HG02678 (cell line): ENCODE results near the gene POU2F2.

Experiments
- ATAC-seq: cut with Tn5 transposase; IDR thresholded peaks from one replicate; pipeline ENCODE4 v1.9.1; 2021; ENCODE audit warnings: mild to moderate bottlenecking, moderate library complexity; ENCODE audit not compliant: unreplicated experiment

POU2F2 gene

GRCh38 chr19:42132030-42132628, at the start of gene POU2F2:
Gene POU2F2 (minus strand): TSS chr19:42132446. CDS start chr19:42132411, 35 bp downstream.
- peak; percentile 37 for ATAC-seq

GRCh38 chr19:42178791-42179674, 46.8 kb upstream of the POU2F2 start:
- ATAC-seq, result no peak

- no peak for ATAC-seq
Measured at GRCh38 chr19:42177686-42178019, 45.4 kb upstream of the POU2F2 start.

DNA sequence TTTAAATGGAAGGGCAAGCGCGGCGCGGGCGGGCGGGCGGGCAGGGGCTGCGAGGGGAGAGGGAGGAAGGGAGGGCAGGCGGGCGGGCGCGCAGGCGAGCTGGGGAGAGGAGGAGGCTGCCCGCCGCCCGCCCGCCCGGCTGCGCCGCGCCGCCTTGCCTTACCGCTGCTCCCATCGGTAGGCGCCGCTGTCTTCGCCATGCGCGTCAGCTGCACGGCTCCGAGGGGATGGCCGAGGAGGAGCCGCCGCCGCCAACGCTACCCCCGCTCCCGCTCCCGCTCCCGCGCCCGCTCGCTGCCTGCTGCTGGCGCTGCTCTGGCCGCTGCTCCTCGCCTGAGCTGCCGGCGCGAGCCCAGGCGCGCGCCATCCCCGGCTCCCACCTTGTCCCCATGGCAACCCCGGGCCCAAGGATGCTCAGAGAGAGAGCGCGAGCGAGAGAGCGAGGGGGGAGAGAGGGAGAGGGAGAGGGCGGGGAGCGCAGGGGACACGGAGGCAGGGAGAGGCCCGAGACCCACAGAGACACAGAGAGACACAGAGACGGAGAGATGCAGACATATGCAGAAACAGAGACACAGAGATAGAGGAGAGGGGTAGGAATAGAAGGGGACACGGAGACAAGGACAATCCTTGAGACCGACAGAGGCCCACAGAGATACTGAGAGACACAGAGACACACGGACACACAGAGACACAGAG, 44.9 kb upstream of the POU2F2 start:
- ATAC-seq, result peak; percentile 72

- ATAC-seq, result no peak
Measured at GRCh38 chr19:42176649-42176989, 44.4 kb upstream of the POU2F2 start.

DNA sequence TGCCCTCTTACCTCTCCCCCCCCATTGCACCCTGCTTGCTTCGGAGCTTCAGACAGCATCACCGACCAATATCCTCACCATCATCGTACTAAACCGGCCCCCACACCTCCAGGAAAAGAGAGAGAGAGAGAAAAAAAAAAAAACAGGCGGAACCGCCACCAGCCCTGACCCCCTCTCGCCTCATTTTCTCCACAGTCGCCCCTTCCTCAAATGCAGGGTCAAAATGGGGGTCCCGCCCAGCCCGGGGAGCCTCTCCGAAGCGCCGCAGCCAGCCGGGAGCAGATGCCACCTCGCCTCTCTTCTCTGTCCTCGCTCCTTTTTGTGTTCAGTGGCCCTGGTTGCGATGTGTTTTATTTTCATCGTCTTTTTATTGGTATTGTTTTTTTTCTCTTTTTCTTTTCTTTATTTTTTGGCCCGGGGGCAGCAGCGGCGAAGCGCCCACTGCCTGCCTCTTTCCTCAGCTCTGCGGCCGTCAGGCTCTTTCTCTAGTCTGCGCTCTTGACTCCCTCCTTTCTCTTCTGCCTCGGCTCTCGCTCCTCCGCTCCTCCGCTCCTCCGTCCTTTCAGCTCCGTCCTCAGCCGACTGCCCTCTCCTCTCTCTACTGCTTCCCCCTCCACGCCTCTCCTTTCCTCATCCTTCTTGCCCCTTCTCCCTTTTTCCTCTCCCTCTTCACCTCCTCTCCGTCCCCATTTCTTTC, 43.9 kb upstream of the POU2F2 start:
- ATAC-seq, result no peak

DNA sequence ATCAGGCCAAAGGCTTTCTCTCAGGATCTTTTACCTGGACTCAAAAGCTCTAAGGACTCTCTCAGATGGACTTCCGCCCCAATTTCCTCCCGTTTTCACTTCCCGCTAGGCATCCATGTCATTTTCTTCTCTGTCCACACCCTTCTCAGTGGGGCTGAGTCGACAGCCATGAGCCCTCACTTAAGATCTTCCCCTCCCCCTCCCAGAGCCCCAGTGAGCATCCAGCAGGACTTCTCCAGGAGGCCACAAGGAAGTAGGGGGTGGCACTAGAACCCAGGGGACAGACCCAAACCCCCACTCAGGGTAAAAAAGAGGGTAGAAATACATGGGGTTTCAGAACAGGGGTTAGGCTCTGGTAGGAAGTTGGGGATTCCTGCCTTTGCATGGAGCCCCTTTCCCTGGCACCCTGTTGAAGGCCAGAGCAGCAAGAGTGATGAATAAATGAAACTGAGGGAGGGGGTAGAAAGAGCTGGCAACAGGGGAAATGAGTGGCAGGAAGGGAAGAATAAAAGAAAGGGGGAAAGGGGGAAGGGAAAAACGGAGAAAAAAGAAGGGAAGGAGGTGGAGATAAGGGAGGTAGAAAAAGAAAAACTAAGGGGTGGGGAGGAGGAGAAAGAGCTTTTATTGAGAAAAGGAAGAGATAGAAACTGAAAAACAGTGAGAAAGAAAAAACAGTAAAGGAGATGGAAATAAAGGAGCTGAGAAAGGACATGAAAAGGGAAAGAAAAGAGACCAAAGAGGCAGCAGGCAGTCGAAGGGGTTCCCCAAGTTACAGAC, 42.9 kb upstream of the POU2F2 start:
- ATAC-seq, result no peak

- no peak for ATAC-seq
Measured at GRCh38 chr19:42174188-42174587, 41.9 kb upstream of the POU2F2 start.

- no peak for ATAC-seq
Measured at GRCh38 chr19:42173695-42174094, 41.4 kb upstream of the POU2F2 start.

GRCh38 chr19:42172261-42172660, 40.0 kb upstream of the POU2F2 start:
- no peak for ATAC-seq

DNA sequence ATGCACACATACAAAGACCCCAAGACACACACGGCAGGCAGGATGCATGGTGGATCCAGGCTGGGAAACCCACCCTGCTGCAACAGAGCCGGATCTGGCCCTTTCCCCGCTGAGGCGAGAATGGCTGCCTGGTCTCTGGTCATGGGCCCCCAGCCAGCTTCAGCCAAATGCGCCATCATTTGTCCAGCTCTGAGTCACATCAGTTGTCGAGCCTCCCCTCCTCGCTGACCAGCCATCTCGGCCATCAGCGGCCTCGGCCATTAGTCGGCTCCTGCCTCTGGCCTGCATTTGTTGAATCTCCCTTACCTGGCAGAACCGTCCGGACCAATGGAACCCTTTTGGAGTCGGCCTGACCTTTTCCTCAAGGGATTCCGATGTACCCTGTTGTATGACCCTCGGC, 38.5 kb upstream of the POU2F2 start:
- no peak for ATAC-seq

- ATAC-seq, result no peak
Measured at GRCh38 chr19:42169486-42170413, 37.5 kb upstream of the POU2F2 start.

DNA sequence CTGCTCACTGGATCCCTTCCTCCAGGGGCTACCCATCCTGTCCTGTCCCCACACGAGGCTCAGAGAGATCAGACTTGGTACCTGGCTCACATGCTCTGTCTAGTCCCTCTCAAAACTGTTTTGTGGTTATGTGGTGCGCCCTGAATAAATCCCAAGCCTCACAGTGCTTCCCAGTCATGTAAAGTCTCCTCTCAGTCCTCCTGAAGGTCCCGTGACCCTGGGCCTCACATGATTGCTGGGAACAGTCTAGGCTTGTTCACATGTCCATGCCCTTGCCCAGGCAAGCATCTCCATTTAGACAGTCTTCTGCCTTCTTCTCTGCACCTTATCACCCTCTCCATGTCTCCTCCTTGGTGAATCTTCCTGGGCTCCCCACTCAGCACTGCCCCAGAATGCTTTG, 36.0 kb upstream of the POU2F2 start:
- ATAC-seq, result no peak

- ATAC-seq, result no peak
Measured at GRCh38 chr19:42166316-42166715, 34.1 kb upstream of the POU2F2 start.

- ATAC-seq, result no peak
Measured at GRCh38 chr19:42165146-42165545, 32.9 kb upstream of the POU2F2 start.

DNA sequence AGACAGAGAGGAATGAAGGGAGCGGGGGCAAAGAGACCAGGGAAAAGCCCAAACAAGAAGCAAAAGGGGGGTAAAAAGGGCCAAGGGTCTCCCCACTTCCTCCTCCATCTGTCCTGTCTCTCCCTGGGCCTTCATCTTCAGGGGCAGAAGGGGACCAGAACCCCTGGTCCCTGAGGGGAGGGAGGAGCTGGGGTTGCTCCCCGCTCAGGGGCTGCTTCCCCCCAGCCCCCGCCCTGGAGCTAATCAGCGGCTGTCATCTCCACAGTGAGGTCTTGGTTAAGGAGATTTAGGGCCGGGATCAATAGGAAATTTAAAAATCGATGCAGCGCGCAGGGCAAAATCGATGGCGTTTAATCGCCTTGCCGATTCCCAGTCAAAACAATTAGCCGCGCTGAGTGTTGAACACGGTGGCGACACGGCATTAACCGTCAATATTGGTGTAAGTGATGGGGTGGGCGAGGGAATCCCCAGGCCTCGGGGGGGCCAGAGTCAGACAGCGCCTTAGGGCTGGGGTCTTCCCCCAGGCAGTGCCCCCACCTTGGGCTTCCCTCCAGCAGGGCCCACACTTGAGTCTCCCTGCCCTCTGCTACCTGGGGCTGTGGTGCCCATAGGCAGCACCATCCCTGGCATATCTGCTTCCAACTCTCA, 29.5 kb upstream of the POU2F2 start:
- no peak for ATAC-seq

- ATAC-seq, result no peak
Measured at GRCh38 chr19:42159942-42160341, 27.7 kb upstream of the POU2F2 start.

- ATAC-seq, result no peak
Measured at GRCh38 chr19:42158926-42159325, 26.7 kb upstream of the POU2F2 start.

DNA sequence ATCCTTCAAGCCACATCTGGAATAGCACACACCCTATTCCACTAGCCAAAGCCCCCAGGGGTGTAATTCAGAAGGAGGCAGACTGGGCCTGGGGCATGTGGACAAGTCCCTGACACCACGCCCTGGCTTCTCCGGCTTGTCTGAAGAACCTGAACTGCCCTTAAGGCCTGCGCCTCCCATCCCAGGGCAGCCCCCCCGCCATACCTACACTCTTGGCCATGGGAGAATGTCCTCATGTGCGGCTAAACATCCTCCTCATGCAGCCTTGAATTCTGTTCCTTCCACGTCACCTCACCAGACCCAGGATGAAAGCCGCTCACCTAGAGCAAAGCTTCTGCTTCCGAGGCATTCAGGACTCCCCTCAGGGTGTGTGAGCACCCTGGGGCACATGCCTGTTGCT, 24.3 kb upstream of the POU2F2 start:
- ATAC-seq, result no peak
